GM18951 (cell line): ENCODE results near the gene CYP8B1.

Experiments
- POLR2A ChIP-seq: IDR thresholded peaks from 4 replicates; pipeline ENCODE4 v1.6.1; 2011; ENCODE audit warnings: mild to moderate bottlenecking; ENCODE audit not compliant: insufficient read length, insufficient read depth; ENCODE audit errors: extremely low read depth
- in situ Hi-C: fragments of 300-500 bp; cut with MboI; formaldehyde crosslinking; loops from one replicate; pipeline ENCODE4 v1.12.0; 2022; ENCODE audit warnings: low sequenced_read_pairs, mixed read lengths, inconsistent platforms; ENCODE audit not compliant: unreplicated experiment

CYP8B1 gene

DNA sequence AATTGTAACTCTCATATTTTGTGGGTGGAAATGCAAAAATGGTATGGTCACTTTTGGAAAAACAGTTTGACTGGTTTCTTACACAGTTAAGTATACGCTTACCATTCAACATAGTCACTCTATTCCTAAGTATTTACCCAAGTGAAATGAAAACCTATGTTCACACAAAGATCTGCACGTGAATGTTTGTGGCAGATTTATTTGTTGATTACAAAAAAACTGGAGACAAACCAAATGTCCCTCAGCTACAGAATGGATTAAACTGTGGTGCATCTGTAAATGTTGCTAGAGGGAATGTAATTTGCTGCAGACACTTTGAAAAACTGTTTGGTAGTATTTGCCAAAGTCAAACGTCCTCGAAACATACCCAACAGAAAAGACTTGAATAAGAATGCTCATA lies 37.1 kb downstream of the CYP8B1 start:
- in situ Hi-C loops: no loop called here
- TF ChIP-seq POLR2A: no peak

DNA sequence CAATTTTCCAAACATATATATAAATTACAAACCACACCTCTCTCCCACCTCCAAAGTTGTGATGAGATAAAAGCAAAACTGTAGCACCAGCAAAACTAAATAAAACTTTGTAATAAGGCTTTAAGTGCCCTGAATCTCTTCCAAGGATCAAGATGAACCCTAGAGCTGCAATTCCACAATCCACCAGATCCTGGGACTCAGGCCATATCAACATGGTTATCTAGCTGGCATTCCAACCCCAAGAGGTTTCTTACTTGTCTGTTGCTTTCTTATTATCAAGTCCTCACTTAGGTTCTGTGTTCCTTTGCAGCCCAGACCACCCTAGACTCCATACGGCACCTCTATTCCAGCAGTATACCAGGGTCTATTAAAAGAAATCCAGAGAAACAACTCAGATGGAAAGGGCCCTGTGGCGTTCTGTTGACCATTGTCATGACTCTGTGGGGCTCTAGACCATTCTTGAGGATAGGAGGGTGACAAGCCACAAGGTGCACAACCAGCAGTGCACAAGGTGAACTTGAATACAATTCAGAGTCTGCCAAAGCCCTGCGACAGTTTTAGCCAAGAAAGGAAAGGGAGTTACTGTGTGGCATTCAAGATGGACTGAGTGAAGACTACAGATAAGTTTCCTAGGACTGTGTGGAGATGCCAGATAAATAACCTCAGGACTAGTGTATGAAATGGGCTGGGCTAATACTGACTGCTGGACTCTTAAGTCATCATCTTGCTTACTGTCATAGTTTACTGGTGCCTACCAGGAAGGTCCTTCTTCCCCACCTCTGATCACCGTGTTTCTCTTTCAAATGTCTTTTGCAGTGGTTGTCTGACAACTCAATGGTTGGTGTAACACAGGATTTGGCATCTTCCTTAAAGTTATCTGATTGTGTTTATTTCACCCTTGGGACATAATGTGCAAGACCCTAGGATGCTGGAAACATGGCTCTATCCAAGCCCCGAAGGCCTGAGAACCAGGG lies 39.2 kb downstream of the CYP8B1 start:
- TF ChIP-seq POLR2A: no peak
- in situ Hi-C loops: no loop called here

DNA sequence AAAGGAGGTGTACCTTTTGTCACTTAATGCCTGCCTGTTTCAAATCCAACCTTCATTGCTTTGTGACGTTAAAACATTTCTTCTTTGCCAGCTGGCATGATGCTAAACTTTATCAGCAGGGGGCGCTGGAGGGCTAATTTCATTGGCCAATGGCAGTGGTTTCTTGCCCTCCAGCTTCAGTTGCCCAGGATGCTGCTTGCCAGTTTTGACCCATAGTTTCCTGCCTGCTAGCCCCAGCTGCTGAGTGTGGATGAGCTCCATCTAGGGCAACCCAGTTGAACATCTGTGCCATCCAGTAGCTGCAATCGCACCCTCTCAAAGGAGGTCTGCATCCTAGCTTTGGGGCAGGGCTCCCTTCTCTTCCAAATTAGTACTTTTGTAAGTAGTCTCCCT lies 44.4 kb downstream of the CYP8B1 start:
- in situ Hi-C loops: no loop called here
- no peak for TF ChIP-seq POLR2A

DNA sequence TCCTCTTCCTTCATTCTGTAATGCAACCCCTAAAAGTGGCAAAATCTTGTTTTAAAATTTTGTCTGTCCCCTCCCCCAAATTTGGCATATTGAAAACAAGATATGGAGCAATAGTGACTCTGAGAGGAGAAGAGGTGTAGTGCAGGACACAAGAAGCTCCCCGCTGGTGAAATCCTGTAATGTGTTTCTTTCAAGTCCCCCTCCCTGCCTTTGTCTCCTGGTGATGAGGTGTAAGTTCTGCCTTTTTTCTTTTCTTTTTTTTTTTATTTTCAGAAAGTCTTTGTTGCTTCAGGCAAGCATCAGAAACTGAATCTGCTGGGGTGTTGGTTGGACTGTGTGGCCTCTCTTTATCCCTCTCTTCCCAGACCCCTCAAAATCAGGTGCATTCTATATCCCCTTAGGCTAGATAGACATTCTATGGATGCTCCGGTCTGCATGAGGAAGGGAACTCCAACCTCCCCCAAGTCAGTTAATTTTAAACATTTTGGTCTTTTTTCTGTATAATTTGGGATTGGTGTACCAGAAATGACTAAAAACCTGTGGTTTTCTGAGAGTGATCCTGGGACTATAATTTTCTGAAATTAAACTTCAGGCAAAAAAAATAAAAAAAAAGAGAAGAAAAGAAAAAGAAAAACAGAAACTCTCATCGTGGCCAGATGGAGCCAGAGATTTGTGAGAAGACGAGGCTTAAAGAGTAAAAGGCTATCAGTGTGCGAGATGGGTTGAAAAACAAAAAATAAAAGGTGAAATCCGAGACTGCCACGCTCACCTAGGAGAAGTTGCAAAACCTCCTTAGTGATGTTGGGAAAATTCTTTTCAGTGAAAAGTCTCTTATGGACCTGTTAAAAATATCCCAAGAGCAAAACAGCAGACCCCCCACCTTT lies 45.0 kb downstream of the CYP8B1 start:
- TF ChIP-seq POLR2A: no peak
- in situ Hi-C loops: no loop called here

DNA sequence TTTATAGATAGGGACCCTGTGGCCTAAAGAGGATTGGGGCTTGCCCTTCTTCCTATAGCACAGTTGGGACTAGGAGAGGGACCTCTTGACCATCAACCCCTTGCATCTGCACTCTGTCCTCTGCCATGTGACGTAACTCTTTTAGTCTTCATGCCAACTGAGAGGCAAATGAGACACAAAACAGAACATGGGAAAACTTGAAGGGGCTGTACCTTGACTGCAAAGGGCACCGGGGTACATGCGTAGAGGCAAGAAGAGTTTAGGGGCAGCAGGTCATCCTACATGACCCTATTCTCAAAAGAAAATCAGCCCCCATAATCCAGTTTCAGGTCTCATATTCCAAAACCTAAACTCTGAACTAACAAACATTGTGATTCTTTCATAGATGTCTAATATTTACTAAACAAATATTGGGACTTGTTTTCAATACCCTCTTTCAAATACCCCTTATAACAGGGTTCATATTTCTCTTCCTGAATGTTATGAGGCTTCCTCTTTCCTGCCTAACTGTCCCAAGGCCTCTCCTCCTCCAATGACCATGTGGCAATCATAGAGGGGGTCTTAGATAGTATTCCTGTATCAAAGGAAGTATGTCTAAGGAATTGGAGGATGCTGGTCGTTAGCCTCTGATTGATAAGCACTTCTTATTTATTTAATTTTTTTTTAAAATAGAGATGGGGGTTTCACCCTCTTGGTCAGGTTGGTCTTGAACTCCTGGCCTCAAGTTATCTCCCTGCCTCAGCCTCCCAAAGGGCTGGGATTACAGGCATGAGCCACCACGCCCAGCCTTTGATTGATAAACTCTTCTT lies 45.8 kb downstream of the CYP8B1 start:
- in situ Hi-C loops: no loop called here

DNA sequence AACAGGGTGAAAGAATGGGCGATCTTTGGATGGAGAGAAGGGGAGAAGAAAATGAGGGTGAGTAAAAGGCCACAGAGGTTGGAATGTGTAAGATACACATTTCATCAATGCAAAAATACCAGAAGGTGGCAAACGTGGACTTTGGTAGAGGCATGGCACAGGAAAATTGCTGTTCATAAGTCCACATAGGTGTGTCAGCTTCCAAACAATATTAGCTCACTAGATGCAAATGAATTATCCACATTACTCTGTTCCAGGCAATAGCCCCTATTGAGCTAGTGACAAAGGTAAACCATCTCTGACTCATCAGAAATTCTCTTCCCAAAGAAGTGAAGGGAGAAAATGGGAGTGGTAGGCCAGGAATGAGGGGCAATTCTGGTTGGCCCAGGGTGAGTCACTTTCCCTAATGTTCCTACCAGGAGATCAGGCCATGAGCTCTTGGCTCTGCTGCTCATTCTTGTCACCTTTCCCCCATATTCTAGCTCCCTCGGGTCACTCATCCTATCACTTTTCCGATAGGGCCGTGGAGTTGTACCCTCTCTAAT lies 46.5 kb downstream of the CYP8B1 start:
- in situ Hi-C loops: no loop called here
- no peak for TF ChIP-seq POLR2A

More for the DNA sequence above, 45.8 kb downstream of the CYP8B1 start:
- TF ChIP-seq POLR2A: no peak

DNA sequence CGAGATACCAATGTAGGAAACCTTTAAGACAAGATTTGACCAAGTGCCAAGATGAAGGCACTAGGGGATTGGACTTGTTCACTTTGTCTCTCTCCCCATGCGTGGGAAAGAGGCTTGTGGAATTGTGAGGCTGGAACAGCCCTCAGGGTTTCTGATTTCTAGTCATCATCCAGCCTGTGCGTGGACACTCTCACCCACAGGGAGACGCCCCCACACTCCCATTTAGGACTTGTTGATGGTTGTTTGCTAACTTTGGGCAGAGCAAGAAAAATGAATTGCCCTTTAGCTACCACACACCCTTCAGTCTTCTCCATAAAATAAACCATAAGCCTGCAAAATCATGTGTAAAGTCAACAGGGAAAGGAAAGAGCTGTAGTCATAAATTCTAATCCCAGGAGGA lies 48.0 kb downstream of the CYP8B1 start:
- in situ Hi-C loops: no loop called here
- no peak for TF ChIP-seq POLR2A

DNA sequence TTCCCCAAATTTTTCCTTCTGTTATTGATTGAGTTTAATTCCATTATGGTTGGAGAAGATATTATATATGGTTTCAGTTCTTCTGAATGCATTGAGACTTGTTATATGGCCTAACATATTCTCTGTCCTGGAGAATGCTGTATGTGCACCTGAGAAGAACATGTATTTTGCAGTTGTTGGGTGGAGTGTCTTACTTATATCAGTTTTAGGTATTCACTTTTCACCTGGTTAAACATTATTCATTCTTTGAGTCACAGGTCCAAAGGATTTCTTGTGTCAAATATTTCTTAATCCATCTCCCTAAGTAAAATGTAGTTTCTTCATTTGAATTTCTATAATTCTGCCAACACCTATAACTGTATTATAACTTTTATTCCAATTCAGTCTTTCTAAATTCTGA lies 48.7 kb downstream of the CYP8B1 start:
- in situ Hi-C loops: no loop called here
- TF ChIP-seq POLR2A: no peak

DNA sequence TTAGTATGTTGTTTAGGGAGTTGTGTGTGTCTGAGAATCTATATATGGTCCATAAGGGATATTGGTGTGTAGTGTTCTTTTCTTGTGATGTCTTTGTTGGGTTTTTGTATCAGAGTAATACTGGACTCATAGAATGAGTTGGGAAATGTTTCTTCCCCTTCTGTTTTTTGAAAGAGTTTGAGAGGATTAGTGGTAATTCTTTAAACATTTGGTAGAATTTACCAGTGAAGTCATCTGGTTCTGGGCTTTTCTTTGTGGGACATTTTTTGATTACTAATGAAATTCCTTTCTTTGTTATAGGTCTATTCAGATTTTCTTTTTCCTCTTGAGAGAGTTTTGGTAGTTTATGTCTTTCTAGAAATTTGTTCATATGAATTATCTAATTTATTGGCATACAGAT lies 49.5 kb downstream of the CYP8B1 start:
- in situ Hi-C loops: no loop called here

DNA sequence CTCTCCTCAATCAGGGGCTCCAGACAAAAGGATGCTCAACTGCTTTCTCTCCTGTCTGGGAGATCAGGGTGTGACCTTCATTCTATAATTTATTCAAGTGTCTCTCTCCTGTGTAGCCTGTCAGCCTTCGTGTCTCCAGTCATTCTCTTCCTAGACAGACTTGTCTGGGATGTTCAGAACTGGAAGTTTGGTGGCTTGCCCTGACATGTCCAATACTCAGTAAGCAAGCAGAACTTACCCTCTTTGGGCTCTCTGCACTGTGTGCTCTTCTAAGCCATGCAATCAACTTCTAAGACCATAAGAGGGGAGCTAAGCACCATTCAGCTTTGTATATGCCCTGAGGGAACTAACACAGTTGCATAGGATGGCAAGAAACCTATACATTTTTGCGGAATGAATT lies 52.3 kb downstream of the CYP8B1 start:
- in situ Hi-C loops: no loop called here
- no peak for TF ChIP-seq POLR2A

More for the DNA sequence above, 49.5 kb downstream of the CYP8B1 start:
- TF ChIP-seq POLR2A: no peak

DNA sequence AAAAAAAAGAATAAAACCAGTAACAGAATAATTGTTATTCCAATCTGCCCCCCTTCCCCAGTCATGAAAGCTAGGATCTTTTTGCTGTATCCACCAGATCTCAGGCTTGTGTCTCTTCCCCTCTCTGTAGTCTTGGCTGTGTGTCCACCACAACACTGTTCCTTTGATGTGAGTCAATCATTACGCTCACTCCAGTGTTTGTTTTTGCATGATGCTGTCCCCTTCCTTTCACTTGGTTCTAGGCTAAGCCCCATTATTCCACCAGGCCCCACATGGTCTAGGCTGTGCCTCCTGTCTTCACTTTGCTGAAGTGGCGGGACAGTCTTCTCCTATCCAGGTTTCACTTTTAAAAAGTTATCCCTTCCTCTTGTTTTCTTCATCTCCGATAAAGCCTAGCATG lies 52.9 kb downstream of the CYP8B1 start:
- in situ Hi-C loops: no loop called here
- no peak for TF ChIP-seq POLR2A
